Tongue (tissue), 2 donors: ENCODE results near the gene CABLES2. TPM values are rescaled to one million over a fixed set of nuclear protein-coding genes. Genes with fewer than 3 reads are reported as not detected.

ENCODE experiments used
- DNase-seq: peaks from one replicate; pipeline ENCODE4 v3.0.0-alpha.2; 2015
- total RNA-seq: library from RNA; depleted of rRNA; stranded (reverse); fragments of >200 nt; gene quantifications from one replicate; pipeline ENCODE4 v1.2.3, GENCODE V29; 2014

The CABLES2 gene, protein sequence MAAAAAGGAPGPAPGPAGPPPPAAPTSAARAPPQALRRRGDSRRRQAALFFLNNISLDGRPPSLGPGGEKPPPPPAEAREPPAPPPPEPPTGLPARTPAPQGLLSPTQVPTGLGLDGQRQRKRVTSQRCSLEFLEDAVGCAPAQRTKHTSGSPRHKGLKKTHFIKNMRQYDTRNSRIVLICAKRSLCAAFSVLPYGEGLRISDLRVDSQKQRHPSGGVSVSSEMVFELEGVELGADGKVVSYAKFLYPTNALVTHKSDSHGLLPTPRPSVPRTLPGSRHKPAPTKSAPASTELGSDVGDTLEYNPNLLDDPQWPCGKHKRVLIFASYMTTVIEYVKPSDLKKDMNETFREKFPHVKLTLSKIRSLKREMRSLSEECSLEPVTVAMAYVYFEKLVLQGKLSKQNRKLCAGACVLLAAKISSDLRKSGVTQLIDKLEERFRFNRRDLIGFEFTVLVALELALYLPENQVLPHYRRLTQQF
- 2.1 TPM for total RNA-seq

DNA sequence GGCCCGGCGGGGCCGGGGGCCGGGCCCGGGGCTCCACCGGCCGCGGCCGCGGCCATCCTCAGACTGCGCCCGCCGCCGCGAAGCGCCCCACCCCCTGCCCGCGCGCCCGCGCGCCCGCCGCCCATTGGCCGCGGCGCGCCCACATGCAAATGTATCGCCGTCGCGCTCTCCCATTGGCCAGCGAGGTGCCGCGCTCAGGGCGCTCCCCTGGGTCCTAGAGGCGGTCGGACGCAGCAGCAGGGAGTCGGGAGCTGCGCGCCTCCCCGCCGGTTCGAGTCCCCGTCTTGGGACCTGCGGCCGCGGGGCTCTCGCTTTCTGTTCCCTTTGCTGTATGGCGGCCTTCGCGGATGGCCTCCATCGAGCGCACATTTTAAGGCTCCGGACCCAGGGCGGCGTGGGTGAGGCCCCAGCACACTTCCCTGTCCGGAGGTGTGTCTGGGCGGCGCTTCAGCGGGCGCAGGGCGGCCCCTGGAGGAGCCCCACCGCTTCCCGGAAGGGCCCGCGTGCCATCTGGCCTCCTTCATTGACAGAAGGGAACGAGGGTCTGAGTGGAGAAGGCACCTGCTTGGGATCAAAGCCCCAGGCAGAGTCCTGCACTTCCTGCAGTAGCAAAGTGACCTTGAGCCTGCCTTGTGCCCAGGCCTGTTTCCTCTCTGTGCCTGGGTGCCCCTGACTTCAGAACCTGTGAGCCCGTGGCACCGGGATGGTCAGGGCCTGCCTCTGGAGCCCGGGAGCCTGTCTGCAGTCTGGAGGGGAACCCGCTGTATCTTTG, at the start of gene CABLES2:
Gene CABLES2 (minus strand): TSS at position 65 of the 772 bp plus-strand sequence. CDS start 9 bp downstream, at position 56.
- DNase-seq = peak; percentile 97

DNA sequence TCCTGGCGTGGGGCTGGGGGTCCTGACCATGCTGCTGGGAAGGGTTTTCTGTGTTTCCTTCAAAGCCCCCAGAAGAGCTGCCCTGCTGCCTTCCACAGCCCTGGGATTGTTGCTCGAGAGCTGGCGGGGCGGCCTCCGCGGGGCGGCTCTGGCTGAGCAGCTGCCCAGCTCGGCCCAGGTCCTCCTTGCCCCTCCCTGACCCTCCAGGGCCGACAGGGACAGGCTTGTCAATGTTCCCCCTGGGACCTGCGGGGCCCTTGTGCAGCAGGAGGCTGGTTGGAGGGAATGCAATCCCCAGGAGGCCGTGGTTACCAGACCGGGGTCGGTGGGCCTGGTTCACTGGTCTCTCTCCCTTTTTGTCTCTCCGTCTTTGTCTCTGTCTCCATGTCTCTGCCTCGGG, 48.8 kb upstream of the CABLES2 start:
- DNase-seq = no peak

DNA sequence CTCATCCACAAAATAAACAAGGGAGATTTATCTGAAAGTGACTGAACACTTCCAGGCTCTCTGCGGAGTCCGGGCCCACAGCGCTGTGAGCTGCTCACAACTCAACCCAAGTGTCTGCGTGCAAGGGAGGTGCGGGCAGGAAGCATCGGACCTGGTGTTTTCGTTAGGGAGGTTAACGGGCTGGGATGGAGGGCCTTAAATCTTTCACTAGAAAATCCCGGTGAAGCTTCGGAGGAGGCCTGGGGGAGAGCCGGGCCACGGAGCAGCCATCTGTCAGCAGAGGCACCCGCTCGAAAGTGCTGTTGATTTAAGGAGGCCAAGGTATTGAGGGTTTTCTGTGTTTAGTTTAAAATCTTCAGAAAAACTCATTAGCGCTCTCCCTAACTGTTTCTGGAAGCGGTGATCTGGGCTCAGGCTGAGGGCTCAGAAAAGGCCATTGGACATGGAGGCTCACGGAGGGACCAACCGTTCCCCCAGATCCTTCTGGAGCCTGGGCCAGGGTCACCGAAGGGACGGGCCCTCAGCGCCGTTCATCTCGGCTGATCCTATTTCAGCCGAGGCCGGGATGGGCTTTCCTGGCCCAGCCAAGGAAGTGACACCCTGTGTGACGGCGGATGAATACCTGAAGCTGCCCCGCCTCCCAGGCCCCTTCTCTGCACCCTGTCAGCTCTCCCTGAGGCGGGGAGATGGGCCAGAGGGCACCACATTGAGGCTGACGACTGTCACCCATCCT, 48.0 kb upstream of the CABLES2 start:
- peak; percentile 75 for DNase-seq

DNA sequence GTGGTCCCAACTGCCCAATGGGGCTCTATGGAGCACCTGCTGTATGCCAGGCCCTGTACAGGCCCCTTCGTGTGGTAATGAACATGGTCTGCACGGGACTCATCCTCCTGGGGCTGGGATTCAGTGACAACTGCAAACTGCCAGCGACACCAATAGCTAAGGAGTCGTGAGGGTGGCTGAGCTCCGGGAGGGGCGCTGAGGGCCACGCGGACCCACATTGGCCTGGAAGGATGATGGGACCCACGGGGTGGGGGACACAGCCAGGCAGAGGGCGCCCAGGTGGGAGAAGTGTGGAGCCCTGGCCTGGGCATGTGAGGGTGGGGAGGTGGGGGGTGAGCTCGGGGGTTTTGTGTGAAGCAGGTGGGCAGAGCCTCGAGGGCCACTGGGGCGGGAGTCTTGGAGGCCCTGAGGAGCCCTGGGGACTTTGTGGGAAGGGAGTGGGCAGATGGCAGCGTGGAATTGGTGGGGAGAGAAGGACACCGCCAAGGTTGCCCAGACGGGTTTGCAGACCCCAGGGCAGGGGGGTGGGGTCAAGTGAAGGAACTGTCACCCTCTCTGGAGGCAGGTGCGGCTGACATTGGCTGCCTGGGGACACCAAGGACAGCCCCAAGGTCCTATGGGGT, 46.2 kb upstream of the CABLES2 start:
- no peak for DNase-seq

DNA sequence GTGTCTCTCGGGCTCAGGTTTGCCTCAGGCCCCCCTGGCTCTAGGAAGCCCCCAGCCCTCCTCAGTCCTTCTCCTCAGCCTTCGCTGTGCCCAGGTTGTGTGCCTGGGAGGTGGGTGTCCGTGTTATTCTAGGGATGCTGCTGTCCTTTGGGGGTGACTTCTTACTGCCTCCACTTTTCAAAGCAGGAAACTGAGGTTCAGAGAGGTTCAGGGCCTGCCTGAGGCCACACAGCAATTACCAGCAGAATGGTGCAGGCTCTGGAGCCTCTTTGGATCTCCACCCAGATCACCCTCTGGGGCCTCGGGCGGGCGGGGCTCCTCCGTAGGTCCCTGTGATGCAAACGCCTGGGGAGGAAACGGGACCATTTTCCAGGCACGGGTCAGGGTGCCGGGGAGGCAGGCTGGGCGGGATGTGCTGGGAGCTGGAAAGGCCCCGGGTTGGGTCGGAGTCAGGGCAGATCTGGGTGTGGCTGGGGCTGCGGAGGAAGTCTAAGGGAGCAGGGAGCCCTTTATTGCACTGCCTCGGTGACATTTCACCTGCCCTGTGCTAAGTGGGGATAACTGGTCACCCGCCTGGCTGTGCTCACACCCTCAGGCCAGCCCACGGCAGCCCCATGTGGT, 45.5 kb upstream of the CABLES2 start:
- no peak for DNase-seq

DNA sequence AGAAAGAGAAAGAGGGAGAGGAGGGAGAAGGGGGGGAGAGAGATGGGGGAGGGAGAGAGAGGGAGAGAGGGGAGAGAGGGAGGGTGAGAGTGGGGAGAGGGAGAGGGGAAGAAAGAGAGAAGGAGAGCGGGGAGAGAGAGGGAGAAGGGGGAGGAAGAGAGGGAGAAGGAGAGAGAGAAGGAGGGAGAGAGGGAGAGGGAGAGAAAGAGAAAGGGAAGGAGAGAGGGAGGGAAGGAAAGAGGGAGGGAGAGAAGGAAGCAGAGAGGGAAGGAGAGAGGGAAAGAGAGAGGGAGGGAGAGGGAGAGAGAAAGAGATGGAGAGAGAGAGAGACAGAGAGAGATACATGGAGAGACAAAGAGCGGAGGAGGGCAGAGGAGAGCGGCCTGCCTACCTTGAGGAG, 44.9 kb upstream of the CABLES2 start:
- DNase-seq = no peak

DNA sequence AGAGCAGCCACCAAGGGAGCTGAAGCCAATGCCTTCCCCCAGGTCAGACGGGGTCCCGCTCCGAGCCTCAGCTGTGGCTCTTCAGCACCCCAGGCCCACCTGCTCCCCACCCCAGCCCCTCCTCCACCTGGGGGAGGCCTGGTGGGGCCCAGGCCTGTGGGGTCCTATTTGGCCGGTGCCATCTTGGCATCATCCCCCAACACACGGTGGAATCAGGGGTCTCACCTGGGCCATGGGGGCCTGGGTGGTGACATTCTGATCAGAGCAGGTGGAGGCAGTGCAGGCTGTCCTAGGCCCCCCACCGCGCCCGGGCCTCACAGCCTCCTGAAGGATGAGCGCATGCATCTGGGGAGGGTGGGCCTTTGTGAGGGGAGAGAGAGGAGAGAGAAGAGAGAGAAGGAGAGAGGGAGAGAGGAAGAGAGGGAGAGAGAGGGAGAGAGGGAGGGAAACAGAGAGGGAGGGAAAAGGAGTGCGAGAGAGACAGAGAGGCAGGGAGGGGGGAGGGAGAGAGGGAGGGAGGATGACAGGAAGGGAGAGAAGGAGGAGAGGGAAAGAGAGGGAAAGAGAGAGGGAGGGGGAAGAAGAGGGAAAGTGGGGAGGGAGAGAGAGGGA, 44.2 kb upstream of the CABLES2 start:
- DNase-seq = no peak

DNA sequence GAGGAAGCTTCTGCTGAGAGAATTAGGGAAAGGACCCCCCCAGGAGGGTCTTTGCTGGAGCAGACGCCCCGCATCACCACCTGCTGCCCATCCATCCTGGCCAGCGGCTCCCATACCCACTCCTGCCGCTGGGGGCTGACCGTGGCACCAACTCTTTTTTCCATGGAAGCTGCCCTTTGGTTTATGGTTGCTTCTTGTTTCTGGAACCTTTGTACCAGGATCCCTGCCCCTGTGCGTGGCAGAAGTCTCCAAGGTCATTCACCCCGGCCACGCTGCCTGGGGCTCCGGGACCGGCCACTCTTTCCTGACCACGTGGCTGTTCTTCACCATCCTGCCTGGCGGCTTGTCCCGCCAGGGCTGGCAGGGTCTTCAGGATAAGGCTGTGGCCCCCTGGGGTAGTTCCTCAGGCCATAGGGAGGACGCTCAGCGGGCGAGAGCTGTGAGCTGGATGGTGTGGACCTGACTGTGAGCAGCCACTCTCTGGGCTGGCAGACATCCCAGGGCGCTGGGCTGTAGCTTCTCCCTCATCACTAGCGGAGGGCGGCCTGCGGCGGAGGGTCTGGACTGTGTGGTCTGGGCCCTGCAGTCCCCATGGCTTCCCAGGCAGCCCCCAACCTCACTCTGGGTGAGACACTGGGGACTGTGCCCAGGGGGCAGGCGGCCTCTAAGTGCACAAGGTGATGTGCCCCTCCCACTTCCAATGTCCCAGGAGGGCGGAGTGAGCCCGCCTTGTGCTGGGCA, 43.0 kb upstream of the CABLES2 start:
- DNase-seq = no peak

DNA sequence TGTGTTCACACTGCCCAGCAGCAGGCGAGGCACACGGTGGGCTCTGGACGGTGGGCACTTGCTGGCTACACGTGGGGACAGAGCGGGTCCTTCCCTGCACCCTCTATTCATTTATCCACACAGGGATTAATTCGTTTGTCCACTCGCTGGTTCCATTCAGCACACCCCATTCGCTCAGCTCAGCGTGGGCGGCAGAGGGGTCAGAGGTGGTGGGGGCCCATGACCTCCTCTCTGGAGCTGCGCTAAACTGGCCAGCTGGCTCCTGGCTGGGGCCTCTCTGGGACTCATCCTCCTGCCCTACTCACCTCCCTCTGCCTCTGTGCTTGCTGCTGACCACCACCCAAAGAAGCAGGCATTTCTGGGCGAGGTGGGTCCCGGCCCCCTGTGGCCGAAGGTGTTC, 41.7 kb upstream of the CABLES2 start:
- DNase-seq = no peak

DNA sequence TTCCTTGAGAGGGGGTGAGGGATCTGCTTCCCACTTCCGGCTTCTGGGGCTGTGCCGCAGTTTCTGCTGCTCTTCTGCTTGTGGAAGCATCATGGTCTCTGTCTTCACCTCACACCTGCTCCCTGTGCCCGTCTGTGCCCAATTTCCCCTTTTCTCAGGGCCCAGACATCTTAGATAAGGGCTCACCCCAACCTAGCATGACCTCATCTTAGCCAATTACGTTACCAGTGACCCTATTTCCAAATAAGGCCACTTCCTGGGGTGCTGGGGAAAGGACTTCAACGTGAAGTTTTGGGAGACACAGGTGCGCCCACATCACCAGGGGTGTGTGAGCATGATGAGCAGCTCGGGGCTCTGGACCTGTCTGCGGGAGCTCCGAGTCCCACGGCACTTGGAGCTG, 41.0 kb upstream of the CABLES2 start:
- DNase-seq = no peak

DNA sequence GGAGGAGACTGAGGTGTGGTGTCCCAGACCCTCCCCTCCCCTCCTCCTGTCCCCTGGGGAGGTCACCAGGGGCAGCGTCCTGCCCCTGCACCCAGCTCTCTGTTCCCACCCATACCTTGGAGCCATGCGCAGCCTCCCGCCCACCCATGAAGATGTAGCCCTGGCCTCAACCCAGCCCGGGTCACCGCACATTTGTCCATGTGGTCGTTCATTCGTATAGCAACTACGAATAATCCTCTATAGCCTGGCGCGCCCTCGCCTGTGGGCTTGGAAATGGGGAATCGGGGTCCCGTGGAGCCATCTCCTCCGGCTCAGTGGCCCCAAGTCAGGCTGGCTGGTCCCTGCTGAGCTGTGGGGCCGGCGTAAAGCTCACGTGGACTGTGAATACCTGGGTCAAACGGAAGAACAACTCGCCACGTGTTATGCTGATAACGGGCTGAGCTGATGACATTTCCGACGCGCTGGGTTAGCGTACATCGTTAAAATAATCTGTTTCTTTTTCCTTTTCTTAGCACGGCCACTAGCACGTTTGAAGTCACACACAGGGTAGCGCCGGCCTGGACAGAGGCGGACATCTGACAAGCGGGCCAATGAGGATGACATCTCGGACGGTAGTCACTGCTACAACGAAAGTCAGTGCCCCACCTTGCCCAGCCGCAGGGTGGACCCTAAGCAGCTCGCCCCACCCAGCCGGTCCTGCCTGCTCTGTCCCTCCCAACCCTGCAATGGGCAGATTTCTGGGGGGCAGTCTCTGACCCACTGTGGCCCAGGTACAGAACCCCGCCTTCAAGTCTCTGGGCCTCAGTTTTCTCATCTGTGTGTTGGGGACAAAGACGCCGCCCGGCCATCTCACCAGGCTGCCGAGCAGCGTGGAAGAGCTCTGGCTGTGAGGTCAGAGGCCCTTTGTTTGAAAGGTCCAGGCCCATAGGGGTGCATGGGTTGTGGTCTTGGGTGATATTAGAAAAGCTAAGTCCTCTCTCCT, 40.1 kb upstream of the CABLES2 start:
- no peak for DNase-seq

DNA sequence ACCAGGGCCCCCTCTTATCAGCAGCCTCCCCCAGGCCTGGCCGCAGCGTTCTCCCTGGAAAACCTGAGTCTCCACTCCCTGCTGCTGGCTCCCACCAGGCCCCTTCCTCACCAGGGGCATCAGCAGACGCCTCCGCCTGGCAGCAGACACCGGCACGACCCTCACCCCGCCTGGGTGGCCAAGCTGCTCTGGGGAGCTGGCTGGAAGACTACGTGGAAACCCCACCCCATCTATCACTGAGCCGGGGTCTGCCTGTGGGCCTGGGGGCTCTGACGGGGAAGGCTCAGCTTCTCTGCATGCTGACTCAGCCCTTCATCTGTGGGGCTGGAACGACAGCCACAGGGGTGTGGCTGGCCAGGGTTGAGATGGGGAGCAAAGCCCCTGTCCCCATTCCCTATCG, 39.4 kb upstream of the CABLES2 start:
- no peak for DNase-seq

DNA sequence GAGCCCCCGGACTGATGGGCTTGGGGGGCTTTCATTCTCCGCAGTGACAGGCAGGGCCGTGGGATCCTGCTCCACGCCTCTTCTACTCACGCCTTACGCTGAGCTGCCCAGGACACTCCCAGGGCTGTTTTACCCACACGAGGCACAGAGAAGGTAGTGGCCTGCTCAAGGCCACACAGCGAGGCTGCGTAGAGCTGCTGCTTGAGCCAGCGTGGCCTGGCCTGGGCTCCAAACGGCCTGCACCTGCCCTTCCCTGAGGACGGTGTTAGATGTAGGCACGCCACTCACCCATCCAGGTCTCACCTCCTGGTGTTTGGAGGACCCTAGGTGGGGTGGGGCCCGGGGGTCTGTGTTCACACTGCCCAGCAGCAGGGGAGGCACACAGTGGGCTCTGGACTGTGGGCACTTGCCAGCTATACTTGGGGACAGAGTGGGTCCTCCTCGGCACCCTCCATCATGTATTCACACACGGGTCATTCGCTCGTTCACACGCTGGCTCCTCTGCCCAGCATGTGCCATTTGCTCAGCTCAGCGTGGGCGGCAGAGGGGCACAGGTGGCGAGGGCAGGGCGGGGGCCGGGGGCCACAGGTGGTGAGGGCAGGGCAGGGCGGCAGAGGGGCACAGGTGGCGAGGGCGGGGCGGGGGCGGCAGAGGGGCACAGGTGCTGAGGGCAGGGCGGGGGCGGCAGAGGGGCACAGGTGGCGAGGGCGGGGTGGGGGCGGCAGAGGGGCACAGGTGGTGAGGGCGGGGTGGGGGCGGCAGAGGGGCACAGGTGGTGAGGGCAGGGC, 38.7 kb upstream of the CABLES2 start:
- DNase-seq = no peak

DNA sequence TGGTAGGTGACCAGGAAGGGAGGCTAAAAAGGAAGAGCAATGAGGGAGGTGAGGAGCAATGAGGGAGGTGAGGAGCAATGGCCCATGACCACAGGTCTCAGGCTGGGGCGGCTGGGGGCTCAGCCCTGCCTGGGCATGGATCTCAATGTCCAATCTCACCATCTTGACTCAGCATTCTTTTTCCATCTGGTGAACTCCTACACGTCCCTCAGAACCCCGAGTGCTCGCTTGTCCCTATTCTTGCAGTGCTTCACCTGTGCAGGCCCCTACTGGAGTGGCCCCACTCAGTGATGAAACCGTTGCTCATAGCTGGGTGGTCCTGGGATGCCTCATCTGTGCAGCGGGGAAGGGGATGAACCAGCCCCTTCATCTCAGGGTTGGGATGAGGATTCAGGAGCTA, 37.2 kb upstream of the CABLES2 start:
- DNase-seq = no peak

DNA sequence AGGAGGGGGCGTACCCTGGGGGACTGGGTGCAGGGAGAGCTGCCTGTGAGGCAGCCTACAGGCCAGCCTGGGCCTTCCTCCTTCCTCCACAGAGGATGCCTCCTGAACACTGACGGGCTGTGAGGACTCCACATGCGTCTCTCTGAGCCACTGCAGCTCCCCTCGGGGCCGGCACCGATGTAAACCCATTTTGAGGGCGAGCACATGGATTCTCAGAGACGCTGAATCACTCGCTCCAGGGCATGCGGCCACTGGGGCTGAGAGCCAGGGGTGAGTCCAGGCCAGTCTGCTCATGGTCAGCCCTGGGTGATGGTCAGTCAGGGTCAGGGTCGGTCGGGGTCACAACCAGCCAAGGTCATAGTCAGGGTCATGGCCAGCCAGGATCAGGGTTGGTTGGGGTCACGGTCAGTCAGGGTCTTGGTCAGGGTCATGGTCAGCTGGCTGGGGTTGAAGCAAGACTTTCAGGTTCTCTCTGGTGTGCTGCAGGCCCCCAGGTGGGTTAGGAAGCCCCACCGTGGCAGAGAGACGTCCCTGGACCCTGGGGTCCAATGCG, 35.0 kb upstream of the CABLES2 start:
- DNase-seq = no peak

DNA sequence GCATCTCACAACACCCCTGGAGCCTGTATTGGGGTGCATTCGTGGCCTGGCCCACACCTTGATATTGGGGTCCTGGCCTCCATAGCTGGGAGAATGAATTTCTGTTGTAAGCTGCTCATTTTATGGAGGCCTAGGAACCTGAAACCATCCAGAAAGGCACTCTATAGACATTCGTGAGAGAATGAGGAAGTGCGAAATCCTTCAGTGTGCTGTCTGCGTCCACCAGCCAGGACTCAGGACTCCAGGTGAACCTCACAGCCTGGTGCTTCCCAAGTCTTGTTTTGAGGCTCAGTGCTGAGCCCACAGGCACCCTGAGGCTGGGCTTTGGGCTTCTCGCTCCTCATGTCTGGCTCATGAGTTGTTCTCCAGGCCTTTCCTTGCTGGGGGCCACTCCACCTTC, 32.1 kb upstream of the CABLES2 start:
- no peak for DNase-seq

DNA sequence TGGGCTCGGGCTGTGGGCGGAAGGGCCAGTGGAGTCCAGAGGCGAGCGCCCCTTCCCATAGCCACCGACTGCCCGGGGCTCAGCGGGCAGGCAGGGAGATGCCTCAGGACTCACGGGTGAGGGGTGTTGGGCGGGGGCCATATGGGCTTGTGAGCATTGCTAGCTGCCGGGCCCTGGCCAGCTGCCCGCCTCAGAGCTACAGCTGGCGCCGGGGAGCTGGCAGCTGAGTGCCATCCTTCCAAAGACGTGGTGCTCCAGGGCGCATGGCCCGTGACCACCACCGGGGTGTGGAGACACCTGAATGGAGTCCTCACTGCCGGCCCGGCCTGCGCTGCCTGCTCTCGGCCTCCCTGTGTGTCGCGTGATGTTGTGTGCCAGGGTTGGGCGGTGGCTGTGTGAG, 30.8 kb upstream of the CABLES2 start:
- DNase-seq = peak; percentile 84

DNA sequence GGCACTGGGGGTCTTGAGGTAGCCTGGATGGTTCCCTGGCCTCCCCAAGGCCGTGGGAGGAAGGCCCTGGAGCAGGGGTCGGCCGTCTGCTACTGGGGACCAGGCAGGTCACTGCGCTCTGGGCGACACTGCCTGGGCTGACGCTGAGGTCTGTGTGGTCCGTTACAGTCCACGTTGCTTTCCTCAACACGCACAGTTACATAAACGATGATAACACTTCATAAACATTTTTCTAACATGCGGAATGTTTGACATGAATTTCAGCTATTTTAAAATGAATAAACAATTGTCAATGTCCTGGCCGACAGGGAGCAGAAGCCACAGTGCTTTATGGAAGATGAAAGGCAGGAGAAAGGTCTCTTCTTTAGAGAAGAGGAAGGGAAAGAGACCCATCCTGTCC, 30.4 kb upstream of the CABLES2 start:
- no peak for DNase-seq
